ENCODE results near the gene ATP2B3. TPM values are rescaled to one million over a fixed set of nuclear protein-coding genes. Genes with fewer than 3 reads are reported as not detected.

The ATP2B3 gene
- total RNA-seq, 1 experiment from 2014 or later, result 0.21 TPM

GRCh38 chrX:153475271-153475670, 42.2 kb upstream of the ATP2B3 start:
- CTCF ChIA-PET, result no interaction called here
- Histone ChIP-seq H3K4me1 (ENCODE audit: control insufficient read depth, insufficient read depth, low read length) (no peaks in the 10 kb centered on the region), H3K27me3 (ENCODE audit: control insufficient read depth, insufficient read depth, low read length) (no peaks in the 10 kb centered on the region), H3K4me3 (ENCODE audit: low read depth in 2 of 2, low read length in 2 of 2) (no peak overlapping the region; a peak in 1 of 4 replicates), H3K36me3 (ENCODE audit: control insufficient read depth, insufficient read depth, low read length) (no peaks in the 10 kb centered on the region), H3K27ac (ENCODE audit: low read length) (no peak overlapping the region), H3K9me3 (ENCODE audit: control insufficient read depth, insufficient read depth, low read depth, low read length) (no peaks in the 10 kb centered on the region)
- intact Hi-C loops (cut with micrococcal nuclease; ENCODE audit: unreplicated experiment) (no loop called here), in situ Hi-C loops (cut with HindIII; ENCODE audit: low pct_unique_long_range_greater_than_20kb, low sequenced_read_pairs) (no loop called here)
- no peak for DNase-seq (ENCODE audit: low read depth, low spot score)
- POLR2A ChIA-PET, result no interaction called here
- BruUV-seq (replicated peaks), result no TSS peak
- ATAC-seq, result no peak
- TF ChIP-seq CTCF (IDR thresholded peaks at IDR 0.05) (no peak), POLR2AphosphoS5 (IDR thresholded peaks at IDR 0.05; ENCODE audit: low read depth, low read length) (no peak), TCF7L2 (IDR thresholded peaks at IDR 0.05; ENCODE audit: low read depth, low read length) (no peak), SIN3A (IDR thresholded peaks at IDR 0.05; ENCODE audit: borderline replicate concordance, insufficient read depth, low read depth, low read length) (no peak), REST (IDR thresholded peaks at IDR 0.05; ENCODE audit: insufficient read depth in 1 of 2, low read depth in 2 of 2, low read length in 1 of 2) (no peak)

GRCh38 chrX:153475751-153476281, 41.6 kb upstream of the ATP2B3 start:
- POLR2A ChIA-PET, result no interaction called here
- DNase-seq (ENCODE audit: low read depth, low spot score) (no peak), ATAC-seq (no peak)
- no peaks in the 10 kb centered on the region for H3K36me3 ChIP-seq (ENCODE audit: control insufficient read depth, insufficient read depth, low read length)
- no peaks in the 10 kb centered on the region for H3K4me1 ChIP-seq (ENCODE audit: control insufficient read depth, insufficient read depth, low read length)
- no peak overlapping the region for H3K27ac ChIP-seq (ENCODE audit: low read length)
- TF ChIP-seq REST (IDR thresholded peaks at IDR 0.05; ENCODE audit: insufficient read depth in 1 of 2, low read depth in 2 of 2, low read length in 1 of 2) (no peak), TCF7L2 (IDR thresholded peaks at IDR 0.05; ENCODE audit: low read depth, low read length) (no peak), CTCF (IDR thresholded peaks at IDR 0.05) (no peak), POLR2AphosphoS5 (IDR thresholded peaks at IDR 0.05; ENCODE audit: low read depth, low read length) (no peak), SIN3A (IDR thresholded peaks at IDR 0.05; ENCODE audit: borderline replicate concordance, insufficient read depth, low read depth, low read length) (no peak)
- CTCF ChIA-PET, result interaction anchor here (0.5 to 1.1 kb wide), 2 partner anchors 15 to 566 kb away, joined by 3 to 9 read pairs; no protein-coding TSS in a partner anchor
- in situ Hi-C loops (cut with HindIII; ENCODE audit: low pct_unique_long_range_greater_than_20kb, low sequenced_read_pairs) (no loop called here), intact Hi-C loops (cut with micrococcal nuclease; ENCODE audit: unreplicated experiment) (no loop called here)
- H3K4me3 ChIP-seq (ENCODE audit: low read depth in 2 of 2, low read length in 2 of 2), result no peak overlapping the region
- no peaks in the 10 kb centered on the region for H3K9me3 ChIP-seq (ENCODE audit: control insufficient read depth, insufficient read depth, low read depth, low read length)
- BruUV-seq (replicated peaks), result no TSS peak
- H3K27me3 ChIP-seq (ENCODE audit: control insufficient read depth, insufficient read depth, low read length), result no peaks in the 10 kb centered on the region

Measured in Panc1 (cell line).